Measurements from ENCODE around the gene ATRAID. TPM values are rescaled to one million over a fixed set of nuclear protein-coding genes. Genes with fewer than 3 reads are reported as not detected.

Gene ATRAID
- total RNA-seq, 1 donor from 2014 or later, result 112 TPM

DNA sequence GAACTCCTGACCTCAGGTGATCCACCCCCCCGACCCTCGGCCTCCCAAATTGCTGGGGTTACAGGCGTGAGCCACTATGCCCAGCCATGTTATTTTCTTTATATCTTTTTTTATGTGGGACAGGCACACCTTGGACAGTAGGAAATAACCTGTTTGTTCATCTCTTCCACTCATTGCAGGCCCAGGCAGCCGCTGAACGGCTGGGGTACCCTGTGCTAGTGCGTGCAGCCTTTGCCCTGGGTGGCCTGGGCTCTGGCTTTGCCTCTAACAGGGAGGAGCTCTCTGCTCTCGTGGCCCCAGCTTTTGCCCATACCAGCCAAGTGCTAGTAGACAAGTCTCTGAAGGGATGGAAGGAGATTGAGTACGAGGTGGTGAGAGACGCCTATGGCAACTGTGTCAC lies 13.7 kb downstream of the ATRAID start:
- TF ChIP-seq, protein P1, sequence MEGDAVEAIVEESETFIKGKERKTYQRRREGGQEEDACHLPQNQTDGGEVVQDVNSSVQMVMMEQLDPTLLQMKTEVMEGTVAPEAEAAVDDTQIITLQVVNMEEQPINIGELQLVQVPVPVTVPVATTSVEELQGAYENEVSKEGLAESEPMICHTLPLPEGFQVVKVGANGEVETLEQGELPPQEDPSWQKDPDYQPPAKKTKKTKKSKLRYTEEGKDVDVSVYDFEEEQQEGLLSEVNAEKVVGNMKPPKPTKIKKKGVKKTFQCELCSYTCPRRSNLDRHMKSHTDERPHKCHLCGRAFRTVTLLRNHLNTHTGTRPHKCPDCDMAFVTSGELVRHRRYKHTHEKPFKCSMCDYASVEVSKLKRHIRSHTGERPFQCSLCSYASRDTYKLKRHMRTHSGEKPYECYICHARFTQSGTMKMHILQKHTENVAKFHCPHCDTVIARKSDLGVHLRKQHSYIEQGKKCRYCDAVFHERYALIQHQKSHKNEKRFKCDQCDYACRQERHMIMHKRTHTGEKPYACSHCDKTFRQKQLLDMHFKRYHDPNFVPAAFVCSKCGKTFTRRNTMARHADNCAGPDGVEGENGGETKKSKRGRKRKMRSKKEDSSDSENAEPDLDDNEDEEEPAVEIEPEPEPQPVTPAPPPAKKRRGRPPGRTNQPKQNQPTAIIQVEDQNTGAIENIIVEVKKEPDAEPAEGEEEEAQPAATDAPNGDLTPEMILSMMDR (IDR thresholded peaks at IDR 0.05; ENCODE audit: unreplicated experiment), result no peak
- DNase-seq (ENCODE audit: low spot score in 2 of 2, unreplicated experiment in 2 of 2), result no peak
- Mint-ChIP-seq H3K9me3 (no peaks in the 10 kb centered on the region), H3K27ac (no peak overlapping the region), H3K27me3 (ENCODE audit: low read depth) (no peaks in the 10 kb centered on the region), H3K4me3 (no peak overlapping the region), H3K36me3 (peaks cover 49% of the 10 kb centered on the region), H3K4me1 (no peaks in the 10 kb centered on the region)

DNA sequence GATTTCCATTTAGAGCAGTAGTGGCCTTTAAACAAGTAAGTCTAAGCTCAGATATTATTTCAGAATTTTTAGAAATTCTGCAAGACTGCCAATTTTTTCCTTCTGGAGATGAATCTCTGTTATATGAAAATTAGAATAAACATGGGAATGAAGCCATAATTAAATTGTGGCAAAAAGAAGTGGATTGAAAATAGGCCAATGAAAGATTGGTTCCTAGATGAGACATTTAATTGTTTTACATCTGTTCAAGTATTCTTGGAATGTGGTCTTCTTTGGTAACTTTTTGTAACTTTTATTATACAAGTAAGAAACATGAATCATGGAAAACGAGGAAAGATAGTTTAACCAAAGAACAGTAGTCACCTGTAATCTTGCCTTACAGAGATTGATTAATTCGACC lies 15.7 kb downstream of the ATRAID start:
- H3K4me1 Mint-ChIP-seq, result no peaks in the 10 kb centered on the region
- H3K4me3 Mint-ChIP-seq, result no peak overlapping the region
- H3K9me3 Mint-ChIP-seq, result no peaks in the 10 kb centered on the region
- no peak overlapping the region for H3K27ac Mint-ChIP-seq
- H3K27me3 Mint-ChIP-seq (ENCODE audit: low read depth), result no peaks in the 10 kb centered on the region
- peaks cover 47% of the 10 kb centered on the region for H3K36me3 Mint-ChIP-seq
- DNase-seq (ENCODE audit: low spot score in 2 of 2, unreplicated experiment in 2 of 2), result no peak
- TF ChIP-seq, protein P1 (IDR thresholded peaks at IDR 0.05; ENCODE audit: unreplicated experiment), result no peak

DNA sequence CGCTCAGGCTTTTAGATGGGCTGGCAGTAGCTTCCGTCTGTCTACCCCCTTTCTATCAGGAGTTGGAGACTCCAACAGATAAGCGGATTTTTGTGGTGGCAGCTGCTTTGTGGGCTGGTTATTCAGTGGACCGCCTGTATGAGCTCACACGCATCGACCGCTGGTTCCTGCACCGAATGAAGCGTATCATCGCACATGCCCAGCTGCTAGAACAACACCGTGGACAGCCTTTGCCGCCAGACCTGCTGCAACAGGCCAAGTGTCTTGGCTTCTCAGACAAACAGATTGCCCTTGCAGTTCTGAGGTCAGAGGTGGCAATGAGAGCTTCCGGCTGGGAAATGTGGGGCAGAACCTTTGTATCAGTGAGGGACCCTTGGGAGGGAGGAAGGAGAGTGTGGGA lies 20.1 kb downstream of the ATRAID start:
- DNase-seq (ENCODE audit: low spot score in 2 of 2, unreplicated experiment in 2 of 2), result no peak
- H3K27me3 Mint-ChIP-seq (ENCODE audit: low read depth), result no peaks in the 10 kb centered on the region
- TF ChIP-seq, protein P1 (IDR thresholded peaks at IDR 0.05; ENCODE audit: unreplicated experiment), result no peak
- H3K9me3 Mint-ChIP-seq, result no peaks in the 10 kb centered on the region
- H3K4me1 Mint-ChIP-seq, result no peaks in the 10 kb centered on the region
- no peak overlapping the region for H3K4me3 Mint-ChIP-seq
- no peak overlapping the region for H3K27ac Mint-ChIP-seq
- peaks cover 37% of the 10 kb centered on the region for H3K36me3 Mint-ChIP-seq

DNA sequence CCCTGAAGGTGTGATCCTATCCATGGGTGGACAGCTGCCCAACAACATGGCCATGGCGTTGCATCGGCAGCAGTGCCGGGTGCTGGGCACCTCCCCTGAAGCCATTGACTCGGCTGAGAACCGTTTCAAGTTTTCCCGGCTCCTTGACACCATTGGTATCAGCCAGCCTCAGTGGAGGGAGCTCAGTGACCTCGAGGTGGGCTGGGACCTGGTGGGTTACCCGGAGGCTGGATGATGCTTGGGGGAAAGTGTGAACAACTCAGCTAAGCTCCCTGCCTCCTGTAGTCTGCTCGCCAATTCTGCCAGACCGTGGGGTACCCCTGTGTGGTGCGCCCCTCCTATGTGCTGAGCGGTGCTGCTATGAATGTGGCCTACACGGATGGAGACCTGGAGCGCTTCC lies 21.5 kb downstream of the ATRAID start:
- Mint-ChIP-seq H3K4me3 (no peak overlapping the region), H3K36me3 (peaks cover 35% of the 10 kb centered on the region), H3K27ac (no peak overlapping the region), H3K27me3 (ENCODE audit: low read depth) (no peaks in the 10 kb centered on the region), H3K4me1 (no peaks in the 10 kb centered on the region), H3K9me3 (no peaks in the 10 kb centered on the region)
- DNase-seq (ENCODE audit: low spot score in 2 of 2, unreplicated experiment in 2 of 2), result no peak
- TF ChIP-seq, protein P1 (IDR thresholded peaks at IDR 0.05; ENCODE audit: unreplicated experiment), result no peak

DNA sequence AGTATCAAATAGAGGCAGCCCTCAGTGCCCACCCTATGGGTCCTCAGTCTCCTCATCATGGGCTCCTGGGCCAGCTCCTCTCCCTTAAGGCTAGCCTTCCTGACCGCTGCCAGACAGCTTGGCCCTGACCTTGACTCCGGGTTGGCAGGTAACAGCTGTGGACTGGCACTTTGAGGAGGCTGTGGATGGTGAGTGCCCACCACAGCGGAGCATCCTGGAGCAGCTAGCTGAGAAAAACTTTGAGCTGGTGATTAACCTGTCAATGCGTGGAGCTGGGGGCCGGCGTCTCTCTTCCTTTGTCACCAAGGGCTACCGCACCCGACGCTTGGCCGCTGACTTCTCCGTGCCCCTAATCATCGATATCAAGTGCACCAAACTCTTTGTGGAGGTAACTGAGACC lies 24.3 kb downstream of the ATRAID start:
- no peaks in the 10 kb centered on the region for H3K4me1 Mint-ChIP-seq
- DNase-seq (ENCODE audit: low spot score in 2 of 2, unreplicated experiment in 2 of 2), result no peak
- no peak overlapping the region for H3K27ac Mint-ChIP-seq
- no peak overlapping the region for H3K4me3 Mint-ChIP-seq
- H3K36me3 Mint-ChIP-seq, result peaks cover 40% of the 10 kb centered on the region
- no peaks in the 10 kb centered on the region for H3K9me3 Mint-ChIP-seq
- H3K27me3 Mint-ChIP-seq (ENCODE audit: low read depth), result no peaks in the 10 kb centered on the region
- TF ChIP-seq, protein P1 (IDR thresholded peaks at IDR 0.05; ENCODE audit: unreplicated experiment), result no peak

DNA sequence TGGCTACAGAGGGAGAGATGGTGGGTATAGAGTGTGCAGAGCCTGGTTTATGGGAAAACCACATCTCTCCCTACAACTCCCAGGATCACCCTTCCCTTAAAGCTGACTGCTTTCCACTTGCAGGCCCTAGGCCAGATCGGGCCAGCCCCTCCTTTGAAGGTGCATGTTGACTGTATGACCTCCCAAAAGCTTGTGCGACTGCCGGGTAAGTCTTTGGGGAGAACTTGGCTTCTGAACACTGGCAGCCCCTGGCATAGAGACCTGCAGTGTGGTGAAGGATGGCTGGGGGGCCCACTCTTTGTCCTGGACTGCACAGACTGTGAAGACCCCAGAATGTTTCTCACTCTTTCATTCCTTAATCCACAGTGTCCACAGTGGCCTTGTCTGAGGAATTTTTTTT lies 24.8 kb downstream of the ATRAID start:
- Mint-ChIP-seq H3K27ac (no peak overlapping the region), H3K36me3 (peaks cover 36% of the 10 kb centered on the region)

More for the DNA sequence above, 24.8 kb downstream of the ATRAID start:
- no peak for DNase-seq (ENCODE audit: low spot score in 2 of 2, unreplicated experiment in 2 of 2)
- H3K9me3 Mint-ChIP-seq, result no peaks in the 10 kb centered on the region
- no peak overlapping the region for H3K4me3 Mint-ChIP-seq
- TF ChIP-seq, protein P1 (IDR thresholded peaks at IDR 0.05; ENCODE audit: unreplicated experiment), result no peak
- no peaks in the 10 kb centered on the region for H3K4me1 Mint-ChIP-seq
- H3K27me3 Mint-ChIP-seq (ENCODE audit: low read depth), result no peaks in the 10 kb centered on the region
